ENCODE data around the gene PDE11A. TPM values are rescaled to one million over a fixed set of nuclear protein-coding genes. Genes with fewer than 3 reads are reported as not detected.
"Not testable (repeated sequence)": the region's sequence is repeated elsewhere in the genome, so short reads cannot be mapped to it uniquely, and the experiment has no call there.

The PDE11A gene
- total RNA-seq, 1 experiment from 2014 or later: 0.24 TPM

- DNase-seq (ENCODE audit: low read depth): no peak
Measured at GRCh38 chr2:177882501-177882900, 190.1 kb downstream of the PDE11A start.

GRCh38 chr2:177881921-177882320 lies 190.7 kb downstream of the PDE11A start:
- DNase-seq (ENCODE audit: low read depth): no peak

- DNase-seq (ENCODE audit: low read depth): peak; percentile 4
Measured at GRCh38 chr2:177881008-177881747, 191.4 kb downstream of the PDE11A start.

- no peak for DNase-seq (ENCODE audit: low read depth)
Measured at GRCh38 chr2:177880285-177880684, 192.3 kb downstream of the PDE11A start.

- DNase-seq (ENCODE audit: low read depth): no peak
Measured at GRCh38 chr2:177876950-177877349, 195.6 kb downstream of the PDE11A start.

GRCh38 chr2:177874686-177875085 lies 197.9 kb downstream of the PDE11A start:
- DNase-seq (ENCODE audit: low read depth): no peak

GRCh38 chr2:177873915-177874314 lies 198.7 kb downstream of the PDE11A start:
- DNase-seq (ENCODE audit: low read depth): no peak

- DNase-seq (ENCODE audit: low read depth): no peak
Measured at GRCh38 chr2:177872286-177872685, 200.3 kb downstream of the PDE11A start.

- DNase-seq (ENCODE audit: low read depth): no peak
Measured at GRCh38 chr2:177869912-177870311, 202.7 kb downstream of the PDE11A start.

GRCh38 chr2:177869209-177869608 lies 203.4 kb downstream of the PDE11A start:
- DNase-seq (ENCODE audit: low read depth): no peak

GRCh38 chr2:177868806-177869205 lies 203.8 kb downstream of the PDE11A start:
- DNase-seq (ENCODE audit: low read depth): no peak

GRCh38 chr2:177857538-177857937 lies 215.0 kb downstream of the PDE11A start:
- DNase-seq (ENCODE audit: low read depth): no peak

GRCh38 chr2:177852389-177852788 lies 220.2 kb downstream of the PDE11A start:
- no peak for DNase-seq (ENCODE audit: low read depth)

- DNase-seq (ENCODE audit: low read depth): no peak
Measured at GRCh38 chr2:177843188-177843587, 229.4 kb downstream of the PDE11A start.

GRCh38 chr2:177842243-177842642 lies 230.3 kb downstream of the PDE11A start:
- DNase-seq (ENCODE audit: low read depth): no peak

- not testable (repeated sequence) for DNase-seq (ENCODE audit: low read depth)
Measured at GRCh38 chr2:177835418-177836204, 237.0 kb downstream of the PDE11A start.

GRCh38 chr2:177832611-177833433 lies 239.8 kb downstream of the PDE11A start:
- no peak for DNase-seq (ENCODE audit: low read depth)

GRCh38 chr2:177830881-177831386 lies 241.6 kb downstream of the PDE11A start:
- no peak for DNase-seq (ENCODE audit: low read depth)

GRCh38 chr2:177828557-177828956 lies 244.0 kb downstream of the PDE11A start:
- DNase-seq (ENCODE audit: low read depth): no peak

GRCh38 chr2:177826897-177827296 lies 245.7 kb downstream of the PDE11A start:
- DNase-seq (ENCODE audit: low read depth): no peak

GRCh38 chr2:177822941-177823340 lies 249.6 kb downstream of the PDE11A start:
- no peak for DNase-seq (ENCODE audit: low read depth)

GRCh38 chr2:177818412-177818811 lies 254.2 kb downstream of the PDE11A start:
- DNase-seq (ENCODE audit: low read depth): no peak

All from RPMI7951 (cell line).